Tongue (tissue), 1 donor: ENCODE data around the gene ELOVL2. TPM values are rescaled to one million over a fixed set of nuclear protein-coding genes. Genes with fewer than 3 reads are reported as not detected.

Experiments used
- total RNA-seq: library from RNA; depleted of rRNA; stranded (reverse); fragments of >200 nt; gene quantifications from one replicate; pipeline ENCODE4 v1.2.3, GENCODE V29; 2014

The ELOVL2 gene
- total RNA-seq, 1 donor from 2014 or later, result 1.4 TPM

Other genes starting within 250 kb of the ELOVL2 start
- 0.21 TPM for gene MAK, start 205.8 kb downstream of the ELOVL2 start, total RNA-seq
- gene GCM2, start 162.3 kb downstream of the ELOVL2 start, total RNA-seq, result not detected
- gene SYCP2L, start 157.3 kb downstream of the ELOVL2 start, total RNA-seq, result 1.5 TPM
- gene SMIM13, start 49.5 kb upstream of the ELOVL2 start, total RNA-seq, result 18.5 TPM
- 0.10 TPM for gene ERVFRD-1, start 67.4 kb upstream of the ELOVL2 start, total RNA-seq
- gene NEDD9, start 188.4 kb upstream of the ELOVL2 start, total RNA-seq, result 50.0 TPM